Forelimb muscle (tissue), 1 donor: ENCODE measurements around the gene FZD7. TPM values are rescaled to one million over a fixed set of nuclear protein-coding genes. Genes with fewer than 3 reads are reported as not detected.

Experiments
- DNase-seq: peaks from one replicate; pipeline ENCODE4 v3.0.0-alpha.2; 2013; ENCODE audit warnings: low read depth
- polyA plus RNA-seq: library from polyadenylated mRNA; unstranded; fragments of 120-200 nt; gene quantifications from one replicate; pipeline ENCODE4 v1.2.1, GENCODE V29; 2013; ENCODE audit not compliant: insufficient read length

FZD7 gene
- polyA plus RNA-seq, 1 donor: 24.4 TPM

GRCh38 chr2:202067589-202067988, 33.9 kb downstream of the FZD7 start:
- no peak for DNase-seq

DNA sequence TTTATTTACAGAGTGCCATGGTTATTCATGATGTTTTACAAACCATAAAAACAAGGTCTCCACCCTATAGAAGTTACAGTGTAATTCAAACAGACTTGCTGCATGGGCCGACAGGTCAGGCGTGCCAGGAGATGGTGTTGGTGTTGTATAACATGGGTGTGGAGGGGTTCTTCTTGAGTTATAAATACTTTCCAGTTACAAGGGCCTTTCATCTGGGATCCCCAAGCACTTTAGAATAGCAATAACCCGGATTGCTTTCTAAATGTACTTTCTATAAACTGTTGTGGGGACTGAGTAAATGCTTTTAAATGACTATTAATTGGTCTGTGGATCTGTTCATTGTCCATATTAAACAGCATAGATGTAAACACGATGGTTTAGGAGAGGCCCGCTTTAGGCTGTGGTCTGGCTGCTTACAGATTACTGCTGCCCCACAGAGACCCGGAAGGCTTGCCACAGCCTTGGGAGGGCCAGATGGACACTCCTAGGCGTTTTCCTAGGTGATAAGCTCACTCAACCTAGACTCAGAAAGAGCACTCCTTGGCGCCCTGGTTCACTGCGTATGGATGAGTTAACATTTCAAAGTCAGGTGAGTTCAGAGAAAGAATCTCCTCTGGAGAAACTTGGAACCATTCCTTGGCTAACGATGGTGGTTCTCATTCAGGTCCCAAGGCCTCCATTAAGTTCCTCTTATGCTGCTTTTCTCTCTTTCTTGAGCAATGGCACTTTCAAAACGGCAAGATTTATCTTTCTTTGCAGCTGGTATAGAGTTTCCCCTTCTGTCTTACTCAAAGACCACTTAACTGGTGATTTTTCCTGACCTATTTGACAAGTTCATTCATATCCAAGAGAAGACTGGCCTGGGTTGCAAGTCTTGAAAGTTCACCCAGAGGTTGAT, 35.8 kb downstream of the FZD7 start:
- DNase-seq: no peak

GRCh38 chr2:202071107-202071506, 37.5 kb downstream of the FZD7 start:
- no peak for DNase-seq

DNA sequence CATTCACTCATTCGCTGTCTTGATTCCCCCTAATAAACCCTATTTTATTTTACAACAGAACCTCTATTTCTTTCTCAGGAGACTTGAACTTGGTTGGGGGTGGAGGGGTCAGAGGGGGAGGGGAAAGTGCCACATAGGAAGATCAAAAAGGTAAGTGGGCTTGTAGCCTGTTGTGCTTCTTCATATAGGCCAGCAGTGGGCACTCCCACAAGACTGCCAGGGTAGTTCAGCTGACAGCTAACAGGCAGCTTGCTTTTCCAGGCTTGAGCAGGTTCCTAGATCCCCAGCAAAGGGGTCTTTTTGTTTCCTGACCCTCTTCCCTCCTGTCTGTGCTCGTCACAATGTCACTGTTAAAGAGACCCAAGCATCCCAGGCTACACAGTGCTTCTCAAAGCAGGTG, 38.6 kb downstream of the FZD7 start:
- no peak for DNase-seq

- no peak for DNase-seq
Observed at GRCh38 chr2:202072737-202073401, 39.2 kb downstream of the FZD7 start, which contains the start of gene KIAA2012. Gene KIAA2012, plus strand, starts transcription at chr2:202073255. Its CDS starts 373 bp downstream, at chr2:202073628.

- no peak for DNase-seq
Observed at GRCh38 chr2:202074324-202074723, 40.7 kb downstream of the FZD7 start.

GRCh38 chr2:202079310-202079709, 45.7 kb downstream of the FZD7 start:
- DNase-seq: no peak

DNA sequence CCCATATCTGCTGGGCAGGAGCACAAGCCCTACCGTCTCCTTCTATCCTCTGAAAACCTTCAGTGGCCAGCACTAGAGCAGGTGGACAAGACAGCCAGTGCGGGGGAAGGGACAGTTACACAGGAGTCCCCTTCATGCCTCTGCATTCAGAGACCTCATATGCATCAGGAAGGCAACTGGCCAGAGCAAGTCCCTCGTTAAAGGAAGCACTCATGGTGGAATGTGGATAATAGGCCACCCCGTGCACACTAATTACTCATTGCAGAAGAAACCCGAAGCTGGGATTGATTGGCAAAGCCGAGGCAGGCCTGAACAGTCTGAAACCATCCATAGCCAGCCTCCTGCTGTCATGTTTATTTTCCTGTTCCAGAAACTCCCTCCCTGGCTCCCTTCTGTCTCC, 50.6 kb downstream of the FZD7 start:
- no peak for DNase-seq

Other genes with a start within 250 kb of the FZD7 start
- gene CDK15, start 227.3 kb upstream of the FZD7 start, polyA plus RNA-seq: 0.99 TPM
- gene KIAA2012, start 39.4 kb downstream of the FZD7 start, polyA plus RNA-seq: 0.37 TPM
- 85.3 TPM for gene SUMO1, start 204.7 kb downstream of the FZD7 start, polyA plus RNA-seq
- 61.9 TPM for gene NOP58, start 231.9 kb downstream of the FZD7 start, polyA plus RNA-seq